Brain microvascular endothelial cell (primary cell): ENCODE data around the gene RAB6B.
A peak's percentile ranks its signal among the peaks of the same experiment; 100 is the strongest.

ENCODE experiments used
- DNase-seq: peaks from one replicate; pipeline ENCODE4 v3.0.0-alpha.2; 2020
- H3K27ac ChIP-seq: fragments of 250-450 bp; sonication (Bioruptor Pico); 2 replicates; pipeline ENCODE4 v1.5.1; 2020; ENCODE audit warnings: mild to moderate bottlenecking, moderate library complexity
- H3K27me3 ChIP-seq: fragments of 250-450 bp; sonication (Bioruptor Pico); replicated peaks from 2 replicates; pipeline ENCODE4 v1.5.1; 2020; ENCODE audit warnings: mild to moderate bottlenecking
- H3K36me3 ChIP-seq: fragments of 250-450 bp; sonication (Bioruptor Pico); replicated peaks from 2 replicates; pipeline ENCODE4 v1.5.1; 2020; ENCODE audit warnings: mild to moderate bottlenecking
- H3K4me3 ChIP-seq: 2 replicates; pipeline ENCODE4 v1.5.1; 2011; ENCODE audit warnings: low read depth, mild to moderate bottlenecking, control low read depth, low read length, moderate library complexity
- CTCF ChIP-seq: IDR thresholded peaks from 2 replicates; pipeline ENCODE4 v1.5.1; 2011; ENCODE audit warnings: low read depth, mild to moderate bottlenecking, moderate library complexity, low read length, control low read depth, inconsistent platforms; ENCODE audit errors: missing control alignments
- in situ Hi-C: cut with HindIII; loops from 2 replicates; pipeline ENCODE4 v1.10.0; 2017; ENCODE audit warnings: low sequenced_read_pairs, low pct_ligation_motif_present

Gene RAB6B

GRCh38 chr3:133856316-133856715, 39.4 kb downstream of the RAB6B start:
- Histone ChIP-seq H3K27ac (no peak overlapping the region), H3K4me3 (no peak overlapping the region), H3K27me3 (no peaks in the 10 kb centered on the region), H3K36me3 (no peaks in the 10 kb centered on the region)
- DNase-seq = peak; percentile 6
- in situ Hi-C loops = no loop called here
- TF ChIP-seq CTCF = no peak

DNA sequence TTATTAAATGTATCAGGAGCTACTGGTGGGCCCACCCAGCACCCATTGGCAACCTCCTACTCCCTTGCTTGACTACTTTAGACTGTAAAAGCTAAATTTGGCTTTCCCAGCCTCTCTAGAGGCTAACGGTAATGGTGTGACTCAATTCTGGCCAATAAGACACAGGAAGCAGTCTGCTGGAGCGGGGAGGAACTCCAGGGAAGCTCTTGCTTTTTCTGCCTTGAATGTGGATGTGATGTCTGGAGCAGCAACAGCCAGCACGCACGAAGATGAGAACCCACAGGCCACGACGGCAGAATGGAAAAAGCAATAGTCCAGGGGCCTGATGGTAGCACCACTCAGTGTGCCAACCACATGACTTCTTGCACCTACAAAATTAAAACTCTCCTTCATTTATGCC, 39.9 kb downstream of the RAB6B start:
- H3K27ac ChIP-seq = no peak overlapping the region
- H3K27me3 ChIP-seq = no peaks in the 10 kb centered on the region
- H3K36me3 ChIP-seq = no peaks in the 10 kb centered on the region
- in situ Hi-C loops = no loop called here
- no peak overlapping the region for H3K4me3 ChIP-seq
- peak; percentile 25 for DNase-seq
- TF ChIP-seq CTCF = no peak

- no peak overlapping the region for H3K4me3 ChIP-seq
- H3K27ac ChIP-seq = no peak overlapping the region
- no peaks in the 10 kb centered on the region for H3K27me3 ChIP-seq
- TF ChIP-seq CTCF = no peak
- H3K36me3 ChIP-seq = no peaks in the 10 kb centered on the region
- no peak for DNase-seq
- in situ Hi-C loops = no loop called here
Measured at GRCh38 chr3:133855002-133855370, 40.7 kb downstream of the RAB6B start.

- H3K36me3 ChIP-seq = no peaks in the 10 kb centered on the region
- in situ Hi-C loops = no loop called here
- no peak overlapping the region for H3K27ac ChIP-seq
- no peaks in the 10 kb centered on the region for H3K27me3 ChIP-seq
- no peak for DNase-seq
- TF ChIP-seq CTCF = no peak
- no peak overlapping the region for H3K4me3 ChIP-seq
Measured at GRCh38 chr3:133854264-133855001, 41.2 kb downstream of the RAB6B start.

- no peaks in the 10 kb centered on the region for H3K27me3 ChIP-seq
- TF ChIP-seq CTCF = no peak
- in situ Hi-C loops = no loop called here
- H3K4me3 ChIP-seq = no peak overlapping the region
- no peak overlapping the region for H3K27ac ChIP-seq
- DNase-seq = no peak
- H3K36me3 ChIP-seq = no peaks in the 10 kb centered on the region
Measured at GRCh38 chr3:133853925-133854227, 41.8 kb downstream of the RAB6B start.
